ENCODE results near the gene NAP1L5.

GRCh38 chr4:88649716-88650115, 47.9 kb downstream of the NAP1L5 start:
- TF ChIP-seq SP1 (IDR thresholded peaks at IDR 0.05): no peak
- no peak for TF ChIP-seq FOXK2 (IDR thresholded peaks at IDR 0.05)
- no peak for TF ChIP-seq PKNOX1 (IDR thresholded peaks at IDR 0.05)
- TF ChIP-seq ZNF384 (IDR thresholded peaks at IDR 0.05): no peak
- no peak for TF ChIP-seq HDGF (IDR thresholded peaks at IDR 0.05; ENCODE audit: borderline replicate concordance)
- TF ChIP-seq FOXM1 (IDR thresholded peaks at IDR 0.05; ENCODE audit: borderline replicate concordance): no peak
- TF ChIP-seq CTBP1 (IDR thresholded peaks at IDR 0.05; ENCODE audit: borderline replicate concordance): no peak
- no peak for TF ChIP-seq FOXA1 (IDR thresholded peaks at IDR 0.05)
- TF ChIP-seq BHLHE40 (IDR thresholded peaks at IDR 0.05; ENCODE audit: borderline replicate concordance): no peak
- TF ChIP-seq SUZ12 (IDR thresholded peaks at IDR 0.05): no peak
- no peak for TF ChIP-seq ARNT (IDR thresholded peaks at IDR 0.05)

Measured in HEK293T (cell line).